Measurements from ENCODE around the gene ZDHHC7.
"Not testable (repeated sequence)": the region's sequence is repeated elsewhere in the genome, so short reads cannot be mapped to it uniquely, and the experiment has no call there.

Gene ZDHHC7

GRCh38 chr16:85010931-85011845 lies at the start of gene ZDHHC7:
ZDHHC7 (minus strand) TSS chr16:85011535; CDS start chr16:84990618, 20,917 bp downstream.
- peak; percentile 79 for DNase-seq

GRCh38 chr16:85058909-85059308 lies 47.6 kb upstream of the ZDHHC7 start:
- no peak for DNase-seq

GRCh38 chr16:85057948-85058347 lies 46.6 kb upstream of the ZDHHC7 start:
- DNase-seq = no peak

- DNase-seq = no peak
Observed at GRCh38 chr16:85057212-85057889, 46.0 kb upstream of the ZDHHC7 start.

- no peak for DNase-seq
Observed at GRCh38 chr16:85056211-85056748, 44.9 kb upstream of the ZDHHC7 start.

- DNase-seq = peak; percentile 33
Observed at GRCh38 chr16:85055493-85056210, 44.3 kb upstream of the ZDHHC7 start.

- no peak for DNase-seq
Observed at GRCh38 chr16:85054948-85055492, 43.7 kb upstream of the ZDHHC7 start.

GRCh38 chr16:85054321-85054720 lies 43.0 kb upstream of the ZDHHC7 start:
- not testable (repeated sequence) for DNase-seq

GRCh38 chr16:85052536-85052935 lies 41.2 kb upstream of the ZDHHC7 start:
- no peak for DNase-seq

- no peak for DNase-seq
Observed at GRCh38 chr16:85051683-85052082, 40.3 kb upstream of the ZDHHC7 start.

- no peak for DNase-seq
Observed at GRCh38 chr16:85051067-85051581, 39.8 kb upstream of the ZDHHC7 start.

GRCh38 chr16:85049706-85050305 lies 38.5 kb upstream of the ZDHHC7 start:
- DNase-seq = no peak

- no peak for DNase-seq
Observed at GRCh38 chr16:85048921-85049562, 37.7 kb upstream of the ZDHHC7 start.

GRCh38 chr16:85047867-85048455 lies 36.6 kb upstream of the ZDHHC7 start:
- DNase-seq = no peak

- no peak for DNase-seq
Observed at GRCh38 chr16:85046931-85047866, 35.9 kb upstream of the ZDHHC7 start.

GRCh38 chr16:85046472-85046916 lies 35.2 kb upstream of the ZDHHC7 start:
- no peak for DNase-seq

- DNase-seq = no peak
Observed at GRCh38 chr16:85045641-85046471, 34.5 kb upstream of the ZDHHC7 start.

- no peak for DNase-seq
Observed at GRCh38 chr16:85045077-85045476, 33.7 kb upstream of the ZDHHC7 start.

- no peak for DNase-seq
Observed at GRCh38 chr16:85042606-85043005, 31.3 kb upstream of the ZDHHC7 start.
